PC-9 (cell line): ENCODE measurements around the gene TLK2. TPM values are rescaled to one million over a fixed set of nuclear protein-coding genes. Genes with fewer than 3 reads are reported as not detected.
"Not testable (repeated sequence)": the region's sequence is repeated elsewhere in the genome, so short reads cannot be mapped to it uniquely, and the experiment has no call there.

ENCODE experiments used
- BruUV-seq: library from RNA; stranded (reverse); fragments of 400-500 nt; replicated peaks from 2 replicates; lab custom pipeline; 2021; lab: Mats Ljungman, UMichigan
- CTCF ChIA-PET: fragments of 300-600 bp; sonication (Branson Sonifier 250); formaldehyde crosslinking; loops from one replicate; lab custom pipeline; 2022; ENCODE audit warnings: antibody characterized with exemption; lab: Charles Lee
- POLR2A ChIA-PET: fragments of 300-600 bp; sonication (Branson Sonifier 250); formaldehyde crosslinking; loops from one replicate; lab custom pipeline; 2022; ENCODE audit warnings: antibody characterized with exemption; ENCODE audit not compliant: unreplicated experiment; lab: Charles Lee
- DNase-seq, 2 experiments: peaks; one replicate each; pipeline versions ENCODE4 v3.0.0 to v3.0.0-alpha.2; 2015 to 2022; ENCODE audit warnings: mixed read lengths in 1 of 2
- H2AFZ ChIP-seq: fragments of 200-600 bp; sonication (generic); 2 replicates; pipeline ENCODE4 v1.8.1; 2017; ENCODE audit warnings: antibody characterized with exemption
- H3F3A ChIP-seq: fragments of 200-600 bp; sonication (generic); 2 replicates; pipeline ENCODE4 v1.8.1; 2017; ENCODE audit warnings: antibody characterized with exemption, mild to moderate bottlenecking, low read depth; ENCODE audit not compliant: insufficient read depth
- H3K27ac ChIP-seq: fragments of 200-600 bp; sonication (generic); 2 replicates; pipeline ENCODE4 v1.6.1; 2016; ENCODE audit warnings: mixed run types
- H3K27me3 ChIP-seq: fragments of 200-600 bp; sonication (generic); 2 replicates; pipeline ENCODE4 v1.6.1; 2016; ENCODE audit warnings: low read depth, mixed run types; ENCODE audit not compliant: insufficient read depth
- H3K36me3 ChIP-seq: fragments of 200-600 bp; sonication (generic); 2 replicates; pipeline ENCODE4 v1.6.1; 2016; ENCODE audit warnings: low read depth, mixed run types
- H3K4me1 ChIP-seq: fragments of 200-600 bp; sonication (generic); replicated peaks from 2 replicates; pipeline ENCODE4 v1.6.1; 2016; ENCODE audit warnings: mixed run types; ENCODE audit not compliant: insufficient read depth
- H3K4me2 ChIP-seq: fragments of 200-600 bp; sonication (generic); 2 replicates; pipeline ENCODE4 v1.6.1; 2017; ENCODE audit warnings: mixed run types
- H3K4me3 ChIP-seq: fragments of 200-600 bp; sonication (generic); 2 replicates; pipeline ENCODE4 v1.6.1; 2016; ENCODE audit warnings: mixed run types
- H3K79me2 ChIP-seq: fragments of 200-600 bp; sonication (generic); 2 replicates; pipeline ENCODE4 v1.6.1; 2017; ENCODE audit warnings: low read depth, mixed run types
- H3K9me2 ChIP-seq: fragments of 200-600 bp; sonication (generic); 2 replicates; pipeline ENCODE4 v1.8.1; 2017; ENCODE audit warnings: mild to moderate bottlenecking; ENCODE audit not compliant: insufficient read depth
- H3K9me3 ChIP-seq: fragments of 200-600 bp; sonication (generic); 2 replicates; pipeline ENCODE4 v1.8.1; 2016; ENCODE audit warnings: low read depth; ENCODE audit not compliant: insufficient read depth
- H4K20me1 ChIP-seq: fragments of 200-600 bp; sonication (generic); 2 replicates; pipeline ENCODE4 v1.8.1; 2017; ENCODE audit not compliant: insufficient read depth
- intact Hi-C: fragments of 100-400 bp; cut with micrococcal nuclease; formaldehyde crosslinking; loops from one replicate; pipeline ENCODE4 v1.10.0; 2022; ENCODE audit not compliant: unreplicated experiment
- total RNA-seq: library from RNA; stranded (reverse); gene quantifications from 2 replicates; pipeline ENCODE4 v1.2.3, GENCODE V29; 2021

The TLK2 gene
- total RNA-seq, 1 experiment from 2014 or later: 40.7 TPM

DNA sequence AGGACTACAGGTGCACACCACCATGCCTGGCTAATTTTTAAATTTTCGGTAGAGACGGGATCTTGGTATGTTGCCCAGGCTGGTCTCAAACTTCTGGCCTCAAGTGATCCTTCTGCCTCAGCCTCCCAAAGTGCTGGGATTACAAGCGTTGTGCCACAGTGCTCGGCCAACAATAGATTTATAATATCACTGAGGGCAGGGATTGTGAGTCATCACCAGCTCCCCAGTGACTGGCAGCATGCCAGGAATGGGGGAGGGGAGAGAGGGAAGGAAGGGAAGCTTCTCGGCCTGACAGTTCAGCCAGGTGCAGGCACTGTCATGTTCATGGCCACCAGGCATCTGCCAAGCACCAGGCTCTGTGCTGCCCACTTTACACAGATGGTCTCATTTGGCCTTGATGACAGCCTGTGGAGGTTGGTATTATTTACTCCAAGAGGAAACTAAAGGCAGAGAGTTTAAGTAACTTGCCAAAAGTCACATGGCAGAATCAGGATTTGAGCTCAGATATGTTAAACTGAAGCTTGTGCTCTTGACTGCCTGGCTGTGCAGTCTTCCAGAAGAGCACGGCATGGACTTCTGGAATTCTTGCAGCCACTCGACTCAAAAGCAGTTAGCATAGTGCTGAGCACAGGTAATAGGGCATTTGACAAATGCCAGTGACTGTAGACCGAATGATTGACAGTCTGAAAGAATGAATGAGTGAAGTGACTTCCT lies 7.8 kb upstream of the TLK2 start:
- H3K9me3 ChIP-seq, H3K79me2 ChIP-seq, H3K4me1 ChIP-seq, intact Hi-C loops, H3K27me3 ChIP-seq, BruUV-seq, CTCF ChIA-PET, H3K27ac ChIP-seq, H2AFZ ChIP-seq, H4K20me1 ChIP-seq, H3K36me3 ChIP-seq, H3K4me3 ChIP-seq, H3K9me2 ChIP-seq, H3F3A ChIP-seq, H3K4me2 ChIP-seq: not testable (repeated sequence)
- DNase-seq: peak; percentile 54 to 84
- POLR2A ChIA-PET: interaction anchor here (0.6 kb wide), 1 partner anchor 1947 kb away, joined by 3 read pairs; no protein-coding TSS in a partner anchor

DNA sequence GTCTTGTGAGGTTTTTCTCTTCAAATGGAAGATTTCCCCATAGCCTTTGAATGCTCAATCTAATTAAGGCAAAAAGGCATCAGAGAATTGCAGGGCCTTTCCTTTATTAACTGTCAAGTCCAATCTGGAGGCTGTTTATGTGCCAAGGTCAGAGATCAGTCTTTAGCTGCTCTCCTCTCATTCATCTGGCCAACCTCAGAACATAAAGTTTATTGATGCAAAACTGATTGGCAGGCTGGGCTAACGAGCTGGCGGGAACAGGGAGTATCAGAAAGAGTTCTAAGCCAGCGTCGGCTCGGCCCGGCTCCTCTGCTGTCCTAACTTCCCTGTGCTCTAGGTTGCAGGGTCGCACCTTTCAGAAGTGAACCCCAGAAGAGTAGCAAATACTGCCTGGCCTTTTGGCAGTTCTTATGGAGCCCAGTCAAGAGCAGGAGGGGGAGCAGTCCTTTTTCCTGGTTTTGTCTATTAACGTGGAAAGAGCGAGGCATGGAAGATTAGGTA lies 7.2 kb upstream of the TLK2 start:
- BruUV-seq, H3K4me1 ChIP-seq, CTCF ChIA-PET, H3K27me3 ChIP-seq, intact Hi-C loops, H4K20me1 ChIP-seq, H3K4me3 ChIP-seq, H3K9me2 ChIP-seq, POLR2A ChIA-PET, H3F3A ChIP-seq, H3K27ac ChIP-seq, H3K9me3 ChIP-seq, H2AFZ ChIP-seq, H3K4me2 ChIP-seq, DNase-seq, H3K36me3 ChIP-seq, H3K79me2 ChIP-seq: not testable (repeated sequence)

DNA sequence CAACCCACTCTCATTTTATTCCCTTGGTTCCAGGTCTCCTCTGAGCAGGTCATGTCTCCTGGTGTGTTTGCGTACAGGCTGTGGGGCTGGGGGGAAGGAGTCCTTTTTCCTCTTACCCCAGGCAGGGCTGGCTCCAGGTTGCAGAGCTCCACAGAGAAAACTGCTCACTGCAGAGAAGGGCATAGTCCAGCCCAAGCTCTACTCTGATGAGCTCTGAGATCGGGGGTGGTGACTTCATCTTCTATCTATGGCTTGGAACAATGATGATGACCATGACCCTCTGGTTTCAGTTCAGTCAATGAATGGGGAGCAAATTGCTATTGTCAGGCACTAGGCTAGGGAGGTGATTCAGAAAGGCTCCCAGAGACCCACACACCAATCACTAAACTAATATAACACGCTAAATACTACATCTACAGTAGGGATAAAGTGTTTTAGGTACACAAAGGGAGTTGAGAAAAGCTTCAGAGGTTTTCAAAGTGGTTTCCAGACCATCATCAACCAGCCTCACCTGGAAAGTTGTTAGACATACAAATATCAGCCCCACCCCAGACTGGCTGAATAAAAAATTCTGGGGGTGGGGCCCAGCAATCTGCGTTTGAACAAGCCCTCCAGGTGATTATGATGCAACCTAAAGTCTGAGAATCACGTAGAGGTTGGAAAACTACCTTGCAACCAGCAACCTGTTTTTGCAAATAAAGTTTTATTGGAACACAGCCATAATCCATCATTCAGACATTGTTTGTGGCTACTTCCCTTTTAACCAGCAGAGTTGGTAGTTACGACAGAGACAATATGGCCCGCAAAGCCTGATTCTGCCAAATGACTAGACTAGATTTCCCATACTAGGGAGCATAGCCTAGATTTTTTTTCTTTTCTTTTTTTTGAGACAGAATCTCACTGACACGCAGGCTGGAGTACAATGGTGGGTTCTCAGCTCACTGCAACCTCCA lies 5.3 kb upstream of the TLK2 start:
- H3K9me2 ChIP-seq, CTCF ChIA-PET, H2AFZ ChIP-seq, H3K27me3 ChIP-seq, H4K20me1 ChIP-seq, H3F3A ChIP-seq, intact Hi-C loops, H3K9me3 ChIP-seq, DNase-seq, BruUV-seq, H3K36me3 ChIP-seq, H3K4me2 ChIP-seq, H3K4me3 ChIP-seq, H3K27ac ChIP-seq, H3K79me2 ChIP-seq: not testable (repeated sequence)
- peaks cover 14% of the 10 kb centered on the region for H3K4me1 ChIP-seq
- POLR2A ChIA-PET: interaction anchor here (0.6 kb wide), 1 partner anchor 1149 kb away, joined by 12 read pairs; no protein-coding TSS in a partner anchor

DNA sequence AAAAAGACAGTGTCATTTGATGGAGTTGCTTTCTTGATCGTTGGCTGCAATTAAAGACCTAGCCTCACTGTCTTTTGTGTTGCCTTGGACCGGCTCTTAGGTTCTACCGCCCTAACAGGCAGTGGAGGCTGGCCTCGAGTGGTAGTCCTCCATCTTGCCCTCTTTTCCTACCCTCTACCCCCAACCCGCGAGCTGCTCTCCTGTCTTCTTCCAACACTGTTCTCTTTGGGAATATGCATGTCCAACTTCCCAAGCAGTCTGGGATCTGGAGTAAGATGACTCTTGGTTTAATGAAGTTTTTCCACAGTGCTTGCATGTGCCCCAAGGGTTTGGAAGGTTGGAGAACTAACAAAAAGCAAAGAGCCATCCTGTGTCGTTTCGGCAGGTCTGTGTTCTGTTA lies 1.5 kb upstream of the TLK2 start:
- H2AFZ ChIP-seq, H3K27ac ChIP-seq, H3K27me3 ChIP-seq, intact Hi-C loops, H3F3A ChIP-seq, CTCF ChIA-PET, H3K9me2 ChIP-seq, DNase-seq, H3K36me3 ChIP-seq, H3K9me3 ChIP-seq, H4K20me1 ChIP-seq, POLR2A ChIA-PET: not testable (repeated sequence)
- H3K79me2 ChIP-seq: peaks cover 38% of the 10 kb centered on the region
- H3K4me2 ChIP-seq: peak overlapping the region; percentile 73
- H3K4me3 ChIP-seq: peak overlapping the region; percentile 59; the same call in 1 of the 2 replicates
- H3K4me1 ChIP-seq: peaks cover 18% of the 10 kb centered on the region
- BruUV-seq: TSS peak; percentile 38

DNA sequence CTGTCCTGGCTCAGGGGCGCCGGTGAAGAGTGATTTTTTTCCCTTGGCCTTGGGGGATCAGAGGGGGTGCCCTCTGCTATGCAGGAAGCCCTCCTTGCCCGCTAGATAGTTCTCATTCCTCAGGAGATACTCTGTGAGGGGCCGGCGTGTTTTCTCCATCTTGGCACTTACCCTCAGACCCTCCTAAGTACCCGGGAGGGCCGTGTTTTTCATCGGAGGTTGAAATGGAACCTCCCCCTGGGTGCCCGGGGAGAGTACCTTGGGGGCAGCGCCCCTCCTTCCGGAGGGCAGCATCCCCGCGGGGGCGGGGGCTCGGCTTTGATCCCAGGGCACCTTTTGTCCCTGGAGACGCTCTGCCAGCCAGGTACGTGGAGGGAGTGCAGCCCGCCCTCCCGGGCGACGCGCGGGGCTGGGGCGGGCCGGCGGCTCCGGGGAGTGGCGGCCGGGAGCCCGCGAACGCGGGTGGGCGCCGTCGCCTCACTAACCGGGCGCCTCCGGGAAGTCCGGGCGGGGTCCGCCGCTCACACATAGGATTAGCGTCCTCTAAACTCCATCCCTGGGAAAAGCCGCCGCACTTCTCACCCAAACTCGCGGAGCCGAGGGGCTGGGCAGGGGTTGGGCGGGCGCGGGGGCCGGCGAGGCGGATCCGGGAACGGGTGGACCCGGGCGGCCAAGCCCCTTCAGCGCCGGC lies 762 bp upstream of the TLK2 start:
- CTCF ChIA-PET, BruUV-seq, H3K9me2 ChIP-seq, intact Hi-C loops, H4K20me1 ChIP-seq, H3K27ac ChIP-seq, POLR2A ChIA-PET, H3F3A ChIP-seq, H2AFZ ChIP-seq, H3K9me3 ChIP-seq, H3K27me3 ChIP-seq, H3K36me3 ChIP-seq: not testable (repeated sequence)
- H3K79me2 ChIP-seq: peaks cover 45% of the 10 kb centered on the region
- peak overlapping the region; percentile 73 for H3K4me2 ChIP-seq
- H3K4me1 ChIP-seq: peaks cover 18% of the 10 kb centered on the region
- peak in 1 of 2 experiments; percentile 15 for DNase-seq
- peak overlapping the region; percentile 59; the same call in 1 of the 2 replicates for H3K4me3 ChIP-seq

DNA sequence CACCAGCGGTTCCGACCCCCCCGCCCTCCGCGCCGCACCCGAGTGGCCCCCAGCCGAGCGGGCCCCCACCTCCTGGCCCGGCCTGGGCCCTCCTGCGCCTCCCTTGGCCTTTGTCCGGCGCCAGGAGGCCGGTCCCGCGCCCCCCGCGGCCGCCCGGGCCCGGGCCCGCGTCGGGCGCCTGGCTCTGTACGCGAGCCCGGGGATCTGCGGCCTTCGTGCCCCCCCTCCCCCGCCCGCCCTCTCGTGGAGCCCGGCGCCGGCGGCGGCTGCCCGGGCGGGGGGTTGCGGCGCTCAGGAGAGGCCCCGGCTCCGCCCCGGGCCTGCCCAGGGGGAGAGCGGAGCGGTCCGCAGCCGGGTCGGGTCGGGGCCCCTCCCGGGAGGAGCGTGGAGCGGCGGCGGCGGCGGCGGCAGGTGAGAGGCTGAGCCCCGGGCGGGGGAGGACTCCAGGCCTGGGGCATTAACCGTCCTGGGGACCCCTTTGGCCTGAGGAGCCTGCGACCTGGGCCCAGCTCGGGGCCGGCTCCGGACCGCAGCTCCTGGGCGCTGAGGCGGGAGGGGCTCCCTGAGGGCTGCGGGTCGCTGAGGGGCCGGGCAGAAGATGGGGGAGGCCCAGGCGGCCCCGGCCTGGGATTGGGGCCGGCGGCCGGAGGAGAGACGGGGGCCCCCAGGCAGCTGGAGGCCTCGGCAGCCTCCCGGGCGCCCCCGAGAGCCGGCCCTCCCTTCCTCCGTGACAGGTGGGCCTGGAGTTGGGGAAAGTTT lies 434 bp downstream of the TLK2 start:
- DNase-seq: peak in 1 of 2 experiments; percentile 37

More for the DNA sequence above, 434 bp downstream of the TLK2 start:
- H3K9me2 ChIP-seq, BruUV-seq, H3K36me3 ChIP-seq, POLR2A ChIA-PET, intact Hi-C loops, H3F3A ChIP-seq, CTCF ChIA-PET, H4K20me1 ChIP-seq, H3K9me3 ChIP-seq, H3K27me3 ChIP-seq: not testable (repeated sequence)
- Histone ChIP-seq H3K4me3 (peak overlapping the region; percentile 93), H3K4me2 (peak overlapping the region; percentile 87), H3K79me2 (peaks cover 56% of the 10 kb centered on the region), H3K27ac (peak overlapping the region; percentile 61), H3K4me1 (peaks cover 18% of the 10 kb centered on the region), H2AFZ (0 out of 2 replicates have a peak overlapping the region, but pooled peaks have one; percentile 60)
